ENCODE results near the gene PRR36. TPM values are rescaled to one million over a fixed set of nuclear protein-coding genes. Genes with fewer than 3 reads are reported as not detected.

Gene PRR36
- total RNA-seq, 1 experiment from 2014 or later = not detected

DNA sequence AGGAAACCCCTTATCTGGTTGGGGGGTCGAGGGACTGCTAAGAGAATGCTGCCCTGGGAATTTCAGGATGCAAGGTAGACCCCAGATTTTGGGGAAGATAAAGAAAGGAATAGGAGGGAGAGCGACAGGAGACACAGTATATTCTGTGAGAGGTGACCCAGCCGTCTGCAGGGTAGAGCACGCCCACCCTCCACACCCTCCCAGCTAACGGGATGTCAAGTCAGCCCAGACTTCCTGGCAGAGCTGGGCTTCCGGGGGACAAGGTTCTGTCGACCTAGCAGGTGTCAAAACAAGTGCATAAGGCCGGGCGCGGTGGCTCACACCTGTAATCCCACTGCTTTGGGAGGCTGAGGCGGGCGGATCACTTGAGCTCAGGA is 695 bp upstream of the PRR36 start:
- Histone ChIP-seq H3K4me1 (ENCODE audit: low read length) (no peaks in the 10 kb centered on the region), H3K9me2 (replicated peaks; ENCODE audit: insufficient read depth, low read length) (no peaks in the 10 kb centered on the region), H3K9me3 (ENCODE audit: low read length) (no peaks in the 10 kb centered on the region), H2AFZ (ENCODE audit: low read length) (no peak overlapping the region), H3K27me3 (ENCODE audit: low read length) (no peaks in the 10 kb centered on the region), H4K20me1 (ENCODE audit: insufficient read depth, low read depth, low read length) (no peaks in the 10 kb centered on the region), H3K4me3 (ENCODE audit: low read length) (no peak overlapping the region), H3K27ac (ENCODE audit: low read length) (no peak overlapping the region), H3K79me2 (ENCODE audit: low read length) (no peaks in the 10 kb centered on the region), H3K9ac (ENCODE audit: low read length) (no peak overlapping the region), H3K36me3 (ENCODE audit: insufficient read depth, low read length) (no peaks in the 10 kb centered on the region), H3K4me2 (ENCODE audit: low read depth, low read length, poor library complexity, severe bottlenecking) (no peak overlapping the region)
- DNase-seq = no peak

DNA sequence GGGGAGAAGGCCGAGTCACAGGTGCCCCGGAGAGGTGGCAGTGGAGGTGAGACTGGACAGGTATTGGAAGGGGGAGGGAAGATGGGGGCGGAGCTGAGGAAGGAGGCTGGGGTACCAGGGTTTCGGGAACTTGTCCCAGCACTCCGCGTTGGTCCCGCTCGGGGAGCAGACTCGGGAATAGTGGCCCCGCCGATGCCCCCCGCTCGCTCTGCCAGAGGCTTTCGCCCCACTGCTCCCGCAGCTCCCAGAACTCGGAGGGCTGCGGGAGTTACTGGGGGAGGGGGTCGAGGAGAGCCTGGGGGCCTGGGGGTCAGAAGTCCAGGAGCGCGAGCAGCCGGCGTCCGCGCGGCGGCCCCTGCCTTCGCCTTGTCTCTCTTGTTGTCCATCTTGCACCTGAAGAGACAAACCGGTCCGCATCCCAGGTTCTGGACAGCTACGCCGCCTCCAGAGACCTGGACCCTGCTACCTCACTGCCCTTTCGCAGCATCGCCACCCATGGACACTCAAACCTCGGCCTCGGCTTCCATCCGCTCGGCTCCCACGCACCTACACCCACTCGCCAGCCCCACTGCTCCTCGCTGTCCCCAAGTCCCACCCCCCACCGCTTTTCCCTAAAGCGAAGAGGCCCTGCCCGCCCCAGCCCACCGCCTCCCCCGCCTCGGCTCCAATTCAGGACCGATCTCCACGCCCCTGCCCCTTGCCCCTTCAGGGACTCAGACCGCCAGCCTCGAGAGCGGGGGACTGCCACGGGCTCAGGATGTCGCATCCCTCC is 700 bp downstream of the PRR36 start:
- no peaks in the 10 kb centered on the region for H3K9me3 ChIP-seq (ENCODE audit: low read length)
- no peak overlapping the region for H3K4me3 ChIP-seq (ENCODE audit: low read length)
- no peak overlapping the region for H3K9ac ChIP-seq (ENCODE audit: low read length)
- H3K4me2 ChIP-seq (ENCODE audit: low read depth, low read length, poor library complexity, severe bottlenecking) = no peak overlapping the region
- no peaks in the 10 kb centered on the region for H3K79me2 ChIP-seq (ENCODE audit: low read length)
- H4K20me1 ChIP-seq (ENCODE audit: insufficient read depth, low read depth, low read length) = no peaks in the 10 kb centered on the region
- H3K27ac ChIP-seq (ENCODE audit: low read length) = no peak overlapping the region
- no peak for DNase-seq
- H3K4me1 ChIP-seq (ENCODE audit: low read length) = no peaks in the 10 kb centered on the region
- no peak overlapping the region for H2AFZ ChIP-seq (ENCODE audit: low read length)
- H3K27me3 ChIP-seq (ENCODE audit: low read length) = no peaks in the 10 kb centered on the region
- no peaks in the 10 kb centered on the region for H3K9me2 ChIP-seq (replicated peaks; ENCODE audit: insufficient read depth, low read length)
- H3K36me3 ChIP-seq (ENCODE audit: insufficient read depth, low read length) = no peaks in the 10 kb centered on the region

DNA sequence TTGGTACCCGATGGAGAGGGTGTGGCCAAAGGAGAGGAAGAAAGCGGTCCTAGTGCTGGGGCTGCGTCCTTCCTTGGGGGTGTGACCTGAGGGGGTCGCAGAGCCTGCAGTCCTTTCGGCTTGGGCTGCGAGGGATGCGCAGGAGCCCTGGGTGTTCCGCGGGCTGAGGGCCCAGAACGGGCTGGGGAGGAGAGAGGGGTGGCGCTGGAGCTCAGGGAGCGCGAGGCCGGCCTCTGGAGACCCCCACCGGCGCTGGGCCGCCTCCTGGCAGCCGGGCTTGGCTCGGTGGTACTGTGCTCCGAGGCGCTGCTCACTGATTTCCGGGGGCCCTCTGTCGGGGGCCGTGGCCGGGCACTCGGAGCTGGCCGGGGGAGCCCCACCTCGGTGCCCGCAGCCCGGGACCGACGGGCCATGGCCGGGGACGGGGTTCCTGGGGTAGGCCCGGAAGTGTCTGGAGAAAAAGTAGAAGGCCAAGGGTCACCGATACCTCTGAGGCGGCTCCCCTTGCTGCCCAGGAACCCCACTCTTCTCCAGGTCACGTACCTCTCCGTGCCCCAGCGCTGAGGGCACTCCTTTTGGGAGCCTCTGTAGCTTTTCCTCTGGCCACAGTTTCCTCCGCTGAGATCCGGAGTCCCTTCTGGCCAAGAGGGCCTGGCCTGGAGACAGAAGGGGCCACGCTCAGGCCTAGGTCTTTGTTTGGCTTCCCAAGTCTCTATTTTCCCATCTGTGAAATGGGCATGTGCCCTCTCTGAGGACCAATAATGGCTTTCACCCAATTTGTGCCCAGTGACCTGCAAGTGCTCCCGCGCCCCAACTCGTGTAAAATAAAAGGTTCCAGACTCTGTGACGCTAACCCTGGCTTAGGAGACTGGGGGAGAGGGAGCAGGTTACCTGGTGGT is 1.6 kb downstream of the PRR36 start:
- Histone ChIP-seq H3K27me3 (ENCODE audit: low read length) (no peaks in the 10 kb centered on the region), H3K27ac (ENCODE audit: low read length) (no peak overlapping the region), H3K9me3 (ENCODE audit: low read length) (no peaks in the 10 kb centered on the region), H3K79me2 (ENCODE audit: low read length) (no peaks in the 10 kb centered on the region), H2AFZ (ENCODE audit: low read length) (no peak overlapping the region), H3K4me3 (ENCODE audit: low read length) (no peak overlapping the region), H3K9me2 (replicated peaks; ENCODE audit: insufficient read depth, low read length) (no peaks in the 10 kb centered on the region), H3K36me3 (ENCODE audit: insufficient read depth, low read length) (no peaks in the 10 kb centered on the region), H3K4me1 (ENCODE audit: low read length) (no peaks in the 10 kb centered on the region), H3K4me2 (ENCODE audit: low read depth, low read length, poor library complexity, severe bottlenecking) (no peak overlapping the region), H3K9ac (ENCODE audit: low read length) (no peak overlapping the region), H4K20me1 (ENCODE audit: insufficient read depth, low read depth, low read length) (no peaks in the 10 kb centered on the region)
- DNase-seq = no peak

GRCh38 chr19:7871437-7872305 is 2.5 kb downstream of the PRR36 start:
- Histone ChIP-seq H2AFZ (ENCODE audit: low read length) (peak overlapping the region; percentile 30; the same call in 1 of the 2 replicates), H3K9me2 (replicated peaks; ENCODE audit: insufficient read depth, low read length) (no peaks in the 10 kb centered on the region), H3K9me3 (ENCODE audit: low read length) (no peaks in the 10 kb centered on the region), H3K9ac (ENCODE audit: low read length) (no peak overlapping the region), H3K4me3 (ENCODE audit: low read length) (no peak overlapping the region), H4K20me1 (ENCODE audit: insufficient read depth, low read depth, low read length) (no peaks in the 10 kb centered on the region; the same call in 1 of the 2 replicates), H3K27me3 (ENCODE audit: low read length) (no peaks in the 10 kb centered on the region), H3K27ac (ENCODE audit: low read length) (no peak overlapping the region), H3K79me2 (ENCODE audit: low read length) (no peaks in the 10 kb centered on the region), H3K4me2 (ENCODE audit: low read depth, low read length, poor library complexity, severe bottlenecking) (no peak overlapping the region), H3K4me1 (ENCODE audit: low read length) (no peaks in the 10 kb centered on the region), H3K36me3 (ENCODE audit: insufficient read depth, low read length) (no peaks in the 10 kb centered on the region)
- DNase-seq = peak; percentile 81

DNA sequence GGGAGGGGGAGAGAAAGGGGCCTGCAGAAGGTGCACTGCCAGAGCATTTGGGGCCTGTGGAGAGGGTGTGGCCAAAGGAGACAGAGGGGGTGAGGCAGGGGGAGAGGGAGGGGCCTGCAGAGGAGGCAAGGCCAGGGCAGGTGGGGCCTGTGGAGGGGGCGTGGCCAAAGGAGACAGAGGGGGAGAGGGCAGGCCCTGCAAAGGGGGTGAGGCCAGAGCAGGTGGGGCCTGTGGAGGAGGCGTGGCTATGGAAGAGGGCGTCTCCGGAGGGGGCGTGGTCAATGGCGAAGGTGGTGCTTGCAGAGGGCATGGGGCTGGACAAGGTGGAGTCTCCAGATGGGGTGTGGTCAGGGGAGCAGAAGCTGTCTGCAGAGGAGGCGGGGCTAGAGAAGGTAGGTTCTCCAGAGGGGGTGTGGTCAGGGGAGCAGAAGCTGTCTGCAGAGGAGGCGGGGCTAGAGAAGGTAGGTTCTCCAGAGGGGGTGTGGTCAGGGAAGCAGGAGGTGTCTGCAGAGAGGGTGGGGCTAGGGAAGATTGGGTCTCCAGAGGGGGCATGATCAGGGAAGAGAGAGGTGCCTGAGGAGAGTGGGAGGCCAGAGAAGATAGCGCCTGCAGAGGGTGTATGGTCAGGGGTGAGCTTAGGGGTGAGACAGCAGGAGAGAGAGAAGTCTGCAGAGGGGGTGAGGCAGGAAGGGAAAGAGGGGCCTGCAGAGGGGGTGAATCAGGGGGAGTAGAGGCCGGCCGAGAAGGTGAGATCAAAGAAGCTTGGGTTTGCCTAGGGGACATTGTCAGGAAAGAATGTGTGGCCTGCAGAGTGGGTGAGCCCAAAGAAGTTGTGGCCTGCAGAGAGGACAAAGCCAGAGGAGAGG is 3.4 kb downstream of the PRR36 start:
- H3K9me3 ChIP-seq (ENCODE audit: low read length) = no peaks in the 10 kb centered on the region
- no peaks in the 10 kb centered on the region for H3K79me2 ChIP-seq (ENCODE audit: low read length)
- peak; percentile 94 for DNase-seq
- H3K9ac ChIP-seq (ENCODE audit: low read length) = no peak overlapping the region
- H3K9me2 ChIP-seq (replicated peaks; ENCODE audit: insufficient read depth, low read length) = no peaks in the 10 kb centered on the region
- no peaks in the 10 kb centered on the region for H3K36me3 ChIP-seq (ENCODE audit: insufficient read depth, low read length)
- no peak overlapping the region for H3K4me2 ChIP-seq (ENCODE audit: low read depth, low read length, poor library complexity, severe bottlenecking)
- no peak overlapping the region for H3K4me3 ChIP-seq (ENCODE audit: low read length)
- no peaks in the 10 kb centered on the region; the same call in 1 of the 2 replicates for H4K20me1 ChIP-seq (ENCODE audit: insufficient read depth, low read depth, low read length)
- H2AFZ ChIP-seq (ENCODE audit: low read length) = no peak overlapping the region
- no peaks in the 10 kb centered on the region for H3K4me1 ChIP-seq (ENCODE audit: low read length)
- no peaks in the 10 kb centered on the region for H3K27me3 ChIP-seq (ENCODE audit: low read length)
- H3K27ac ChIP-seq (ENCODE audit: low read length) = no peak overlapping the region

DNA sequence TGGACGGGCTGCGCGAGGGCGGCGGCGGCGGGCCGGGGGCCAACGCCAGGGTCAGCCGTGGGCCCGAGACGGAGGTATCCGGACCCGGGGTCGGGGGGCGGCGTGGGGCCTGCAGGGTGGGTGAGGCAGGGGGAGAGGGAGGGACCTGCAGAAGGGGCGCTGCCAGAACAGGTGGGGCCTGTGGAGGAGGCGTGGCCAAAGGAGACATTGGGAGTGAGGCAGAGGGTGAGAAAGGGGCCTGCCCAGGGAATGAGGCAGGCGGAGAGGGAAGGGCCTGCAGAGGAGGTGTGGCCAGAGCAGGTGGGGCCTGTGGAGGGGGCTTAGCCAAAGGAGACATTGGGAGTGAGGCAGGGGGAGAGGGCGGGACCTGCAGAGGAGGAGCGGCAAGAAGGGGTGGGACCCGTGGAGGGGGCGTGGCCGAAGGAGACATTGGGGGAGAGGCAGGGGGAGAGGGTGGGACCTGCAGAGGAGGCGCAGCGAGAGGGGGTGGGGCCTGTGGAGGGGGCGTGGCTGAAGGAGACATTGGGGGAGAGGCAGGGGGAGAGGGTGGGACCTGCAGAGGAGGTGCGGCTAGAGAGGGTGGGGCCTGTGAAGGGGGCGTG is 4.2 kb downstream of the PRR36 start:
- Histone ChIP-seq H3K4me3 (ENCODE audit: low read length) (no peak overlapping the region), H3K36me3 (ENCODE audit: insufficient read depth, low read length) (no peaks in the 10 kb centered on the region), H3K9me2 (replicated peaks; ENCODE audit: insufficient read depth, low read length) (no peaks in the 10 kb centered on the region), H3K9me3 (ENCODE audit: low read length) (no peaks in the 10 kb centered on the region), H4K20me1 (ENCODE audit: insufficient read depth, low read depth, low read length) (no peaks in the 10 kb centered on the region; the same call in 1 of the 2 replicates), H3K9ac (ENCODE audit: low read length) (no peak overlapping the region), H3K4me2 (ENCODE audit: low read depth, low read length, poor library complexity, severe bottlenecking) (no peak overlapping the region), H3K4me1 (ENCODE audit: low read length) (no peaks in the 10 kb centered on the region), H3K27ac (ENCODE audit: low read length) (no peak overlapping the region), H3K79me2 (ENCODE audit: low read length) (no peaks in the 10 kb centered on the region), H2AFZ (ENCODE audit: low read length) (no peak overlapping the region), H3K27me3 (ENCODE audit: low read length) (no peaks in the 10 kb centered on the region)
- DNase-seq = peak; percentile 86

- no peaks in the 10 kb centered on the region for H3K36me3 ChIP-seq (ENCODE audit: insufficient read depth, low read length)
- H2AFZ ChIP-seq (ENCODE audit: low read length) = no peak overlapping the region
- no peaks in the 10 kb centered on the region for H3K27me3 ChIP-seq (ENCODE audit: low read length)
- H3K4me2 ChIP-seq (ENCODE audit: low read depth, low read length, poor library complexity, severe bottlenecking) = no peak overlapping the region
- no peaks in the 10 kb centered on the region; the same call in 1 of the 2 replicates for H4K20me1 ChIP-seq (ENCODE audit: insufficient read depth, low read depth, low read length)
- no peak overlapping the region for H3K27ac ChIP-seq (ENCODE audit: low read length)
- no peaks in the 10 kb centered on the region for H3K9me2 ChIP-seq (replicated peaks; ENCODE audit: insufficient read depth, low read length)
- H3K79me2 ChIP-seq (ENCODE audit: low read length) = no peaks in the 10 kb centered on the region
- H3K4me3 ChIP-seq (ENCODE audit: low read length) = no peak overlapping the region
- no peak overlapping the region for H3K9ac ChIP-seq (ENCODE audit: low read length)
- peak; percentile 55 for DNase-seq
- H3K9me3 ChIP-seq (ENCODE audit: low read length) = no peaks in the 10 kb centered on the region
- no peaks in the 10 kb centered on the region for H3K4me1 ChIP-seq (ENCODE audit: low read length)
Measured at GRCh38 chr19:7869453-7869909, 4.7 kb downstream of the PRR36 start.
